Panc1 (cell line): Measurements from ENCODE around the gene TBL1Y. TPM values are rescaled to one million over a fixed set of nuclear protein-coding genes. Genes with fewer than 3 reads are reported as not detected.

ENCODE experiments used
- ATAC-seq: fragments of 200-7000 bp; cut with Tn5 transposase; 2 replicates; pipeline ENCODE4 v1.9.1; 2020; ENCODE audit warnings: mild to moderate bottlenecking, moderate library complexity
- BruUV-seq: library from RNA; stranded (reverse); fragments of 400-500 nt; replicated peaks from 2 replicates; lab custom pipeline; 2021; lab: Mats Ljungman, UMichigan
- CTCF ChIA-PET: fragments of 300-600 bp; sonication (Branson Sonifier 250); formaldehyde crosslinking; loops from one replicate; lab custom pipeline; 2022; ENCODE audit warnings: antibody characterized with exemption; lab: Charles Lee
- POLR2A ChIA-PET: fragments of 300-600 bp; sonication (Branson Sonifier 250); formaldehyde crosslinking; loops from one replicate; lab custom pipeline; 2022; ENCODE audit warnings: antibody characterized with exemption; lab: Charles Lee
- DNase-seq: peaks from one replicate; pipeline ENCODE4 v3.0.0-alpha.2; 2010; ENCODE audit warnings: low read depth, low spot score
- H3K27ac ChIP-seq: 2 replicates; pipeline ENCODE4 v1.5.1; 2011; ENCODE audit warnings: mild to moderate bottlenecking, low read length, inconsistent platforms
- H3K27me3 ChIP-seq: fragments of 200-500 bp; sonication (Bioruptor generic); 2 replicates; pipeline ENCODE4 v1.6.0; 2014; ENCODE audit warnings: low read length, inconsistent platforms; ENCODE audit not compliant: control insufficient read depth, insufficient read depth
- H3K36me3 ChIP-seq: fragments of 200-500 bp; sonication (Bioruptor generic); 2 replicates; pipeline ENCODE4 v1.5.1; 2014; ENCODE audit warnings: inconsistent platforms, mild to moderate bottlenecking, low read length, moderate library complexity; ENCODE audit not compliant: control insufficient read depth, insufficient read depth
- H3K4me1 ChIP-seq: 2 replicates; pipeline ENCODE4 v1.5.1; 2011; ENCODE audit warnings: inconsistent platforms, mild to moderate bottlenecking, low read length, moderate library complexity; ENCODE audit not compliant: control insufficient read depth, insufficient read depth
- H3K4me3 ChIP-seq, 2 experiments: 2 replicates each; pipeline ENCODE4 v1.5.1; 2011 to 2012; ENCODE audit warnings: low read depth in 2 of 2, low read length in 2 of 2, mild to moderate bottlenecking in 2 of 2, inconsistent platforms in 1 of 2, moderate library complexity in 1 of 2
- H3K9me3 ChIP-seq: fragments of 200-500 bp; sonication (Bioruptor generic); 2 replicates; pipeline ENCODE4 v1.5.1; 2014; ENCODE audit warnings: low read depth, mild to moderate bottlenecking, inconsistent platforms, low read length, moderate library complexity; ENCODE audit not compliant: control insufficient read depth, insufficient read depth
- POLR2AphosphoS5 ChIP-seq: IDR thresholded peaks from 2 replicates; pipeline ENCODE4 v1.6.1; 2012; ENCODE audit warnings: mild to moderate bottlenecking, low read depth, low read length, moderate library complexity
- SIN3A ChIP-seq: IDR thresholded peaks from 2 replicates; pipeline ENCODE4 v1.6.1; 2012; ENCODE audit warnings: low read depth, mild to moderate bottlenecking, low read length, moderate library complexity, borderline replicate concordance; ENCODE audit not compliant: insufficient read depth
- TCF7L2 ChIP-seq: IDR thresholded peaks from 2 replicates; pipeline ENCODE4 v1.6.1; 2011; ENCODE audit warnings: mild to moderate bottlenecking, low read depth, low read length, inconsistent platforms
- in situ Hi-C: cut with HindIII; loops from 2 replicates; pipeline ENCODE4 v1.10.0; 2016; ENCODE audit warnings: low sequenced_read_pairs, low pct_unique_long_range_greater_than_20kb
- intact Hi-C: fragments of 100-400 bp; cut with micrococcal nuclease; formaldehyde crosslinking; loops from one replicate; pipeline ENCODE4 v1.10.0; 2022; ENCODE audit not compliant: unreplicated experiment
- total RNA-seq: library from RNA; stranded (reverse); gene quantifications from one replicate; pipeline ENCODE4 v1.2.1, GENCODE V29; 2021; ENCODE audit not compliant: unreplicated experiment
- TF ChIP-seq, protein P1 (sequence below): fragments of 450-650 bp; IDR thresholded peaks from 2 replicates; pipeline ENCODE4 v1.5.1; 2017; ENCODE audit warnings: mild to moderate bottlenecking
- TF ChIP-seq, protein P2 (sequence below), 2 experiments: IDR thresholded peaks; 2 replicates each; pipeline ENCODE4 v1.6.1; 2011 to 2012; ENCODE audit warnings: low read depth in 2 of 2, control low read depth in 1 of 2, low read length in 1 of 2, mild to moderate bottlenecking in 1 of 2, moderate library complexity in 1 of 2; ENCODE audit not compliant: insufficient read depth in 1 of 2

The TBL1Y gene
- total RNA-seq, 1 experiment from 2014 or later = not detected

DNA sequence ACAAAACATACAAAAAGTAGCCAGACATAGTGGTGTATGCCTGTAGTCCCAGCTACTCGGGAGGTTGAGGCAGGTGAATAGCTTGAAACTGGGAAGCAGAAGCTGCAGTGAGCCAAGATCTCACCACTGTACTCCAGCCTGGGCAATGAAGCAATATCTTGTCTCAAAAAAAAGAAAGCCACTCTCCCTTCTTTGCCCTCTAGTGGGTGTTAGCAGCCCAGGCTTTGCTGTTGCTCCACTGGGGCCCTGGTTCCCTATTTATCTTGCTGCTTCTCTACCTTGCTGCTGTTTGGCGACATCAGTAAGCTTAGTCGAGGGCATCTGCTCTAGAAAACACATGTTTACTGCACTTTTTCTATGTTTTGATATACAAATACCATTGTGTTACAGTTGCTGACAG lies 189.2 kb downstream of the TBL1Y start:
- ChIA-PET POLR2A (no interaction called here), CTCF (no interaction called here)
- H3K4me3 ChIP-seq = no peak overlapping the region
- no peaks in the 10 kb centered on the region for H3K4me1 ChIP-seq
- H3K9me3 ChIP-seq = no peaks in the 10 kb centered on the region
- no peaks in the 10 kb centered on the region for H3K36me3 ChIP-seq
- H3K27me3 ChIP-seq = no peaks in the 10 kb centered on the region
- DNase-seq (no peak), ATAC-seq (no peak)
- intact Hi-C loops (no loop called here), in situ Hi-C loops (no loop called here)
- no peak for TF ChIP-seq TCF7L2
- TF ChIP-seq, protein P1, sequence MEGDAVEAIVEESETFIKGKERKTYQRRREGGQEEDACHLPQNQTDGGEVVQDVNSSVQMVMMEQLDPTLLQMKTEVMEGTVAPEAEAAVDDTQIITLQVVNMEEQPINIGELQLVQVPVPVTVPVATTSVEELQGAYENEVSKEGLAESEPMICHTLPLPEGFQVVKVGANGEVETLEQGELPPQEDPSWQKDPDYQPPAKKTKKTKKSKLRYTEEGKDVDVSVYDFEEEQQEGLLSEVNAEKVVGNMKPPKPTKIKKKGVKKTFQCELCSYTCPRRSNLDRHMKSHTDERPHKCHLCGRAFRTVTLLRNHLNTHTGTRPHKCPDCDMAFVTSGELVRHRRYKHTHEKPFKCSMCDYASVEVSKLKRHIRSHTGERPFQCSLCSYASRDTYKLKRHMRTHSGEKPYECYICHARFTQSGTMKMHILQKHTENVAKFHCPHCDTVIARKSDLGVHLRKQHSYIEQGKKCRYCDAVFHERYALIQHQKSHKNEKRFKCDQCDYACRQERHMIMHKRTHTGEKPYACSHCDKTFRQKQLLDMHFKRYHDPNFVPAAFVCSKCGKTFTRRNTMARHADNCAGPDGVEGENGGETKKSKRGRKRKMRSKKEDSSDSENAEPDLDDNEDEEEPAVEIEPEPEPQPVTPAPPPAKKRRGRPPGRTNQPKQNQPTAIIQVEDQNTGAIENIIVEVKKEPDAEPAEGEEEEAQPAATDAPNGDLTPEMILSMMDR = no peak
- TF ChIP-seq, protein P2, sequence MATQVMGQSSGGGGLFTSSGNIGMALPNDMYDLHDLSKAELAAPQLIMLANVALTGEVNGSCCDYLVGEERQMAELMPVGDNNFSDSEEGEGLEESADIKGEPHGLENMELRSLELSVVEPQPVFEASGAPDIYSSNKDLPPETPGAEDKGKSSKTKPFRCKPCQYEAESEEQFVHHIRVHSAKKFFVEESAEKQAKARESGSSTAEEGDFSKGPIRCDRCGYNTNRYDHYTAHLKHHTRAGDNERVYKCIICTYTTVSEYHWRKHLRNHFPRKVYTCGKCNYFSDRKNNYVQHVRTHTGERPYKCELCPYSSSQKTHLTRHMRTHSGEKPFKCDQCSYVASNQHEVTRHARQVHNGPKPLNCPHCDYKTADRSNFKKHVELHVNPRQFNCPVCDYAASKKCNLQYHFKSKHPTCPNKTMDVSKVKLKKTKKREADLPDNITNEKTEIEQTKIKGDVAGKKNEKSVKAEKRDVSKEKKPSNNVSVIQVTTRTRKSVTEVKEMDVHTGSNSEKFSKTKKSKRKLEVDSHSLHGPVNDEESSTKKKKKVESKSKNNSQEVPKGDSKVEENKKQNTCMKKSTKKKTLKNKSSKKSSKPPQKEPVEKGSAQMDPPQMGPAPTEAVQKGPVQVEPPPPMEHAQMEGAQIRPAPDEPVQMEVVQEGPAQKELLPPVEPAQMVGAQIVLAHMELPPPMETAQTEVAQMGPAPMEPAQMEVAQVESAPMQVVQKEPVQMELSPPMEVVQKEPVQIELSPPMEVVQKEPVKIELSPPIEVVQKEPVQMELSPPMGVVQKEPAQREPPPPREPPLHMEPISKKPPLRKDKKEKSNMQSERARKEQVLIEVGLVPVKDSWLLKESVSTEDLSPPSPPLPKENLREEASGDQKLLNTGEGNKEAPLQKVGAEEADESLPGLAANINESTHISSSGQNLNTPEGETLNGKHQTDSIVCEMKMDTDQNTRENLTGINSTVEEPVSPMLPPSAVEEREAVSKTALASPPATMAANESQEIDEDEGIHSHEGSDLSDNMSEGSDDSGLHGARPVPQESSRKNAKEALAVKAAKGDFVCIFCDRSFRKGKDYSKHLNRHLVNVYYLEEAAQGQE (IDR thresholded peaks at IDR 0.05; ENCODE audit: insufficient read depth in 1 of 2, low read depth in 2 of 2, low read length in 1 of 2) = no peak
- TF ChIP-seq POLR2AphosphoS5 = no peak
- TF ChIP-seq SIN3A = no peak
- no peak overlapping the region for H3K27ac ChIP-seq
- BruUV-seq = no TSS peak

DNA sequence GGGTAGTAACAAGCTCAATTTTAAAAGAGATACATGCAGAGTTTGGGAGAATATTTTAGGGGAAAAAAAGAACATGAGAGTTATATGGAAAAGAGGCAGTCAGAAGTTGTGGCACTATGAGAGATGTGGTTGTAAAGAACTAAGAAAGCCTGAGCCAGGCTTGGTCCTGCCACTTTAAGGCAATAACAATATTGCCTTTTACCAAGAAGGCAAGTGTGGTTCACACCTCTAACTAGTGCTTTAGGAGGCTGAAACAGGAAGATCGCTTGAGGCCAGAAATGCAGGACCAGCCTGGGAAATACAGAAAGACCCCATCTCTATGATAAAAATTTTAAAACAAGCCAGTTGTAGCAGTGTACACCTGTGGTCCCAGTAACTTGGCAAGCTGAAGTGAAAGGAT lies 192.2 kb downstream of the TBL1Y start:
- H3K4me3 ChIP-seq = no peak overlapping the region
- POLR2A ChIA-PET = no interaction called here
- no peaks in the 10 kb centered on the region for H3K36me3 ChIP-seq
- no peaks in the 10 kb centered on the region for H3K9me3 ChIP-seq
- TF ChIP-seq TCF7L2 = no peak
- TF ChIP-seq, protein P1 = no peak
- no peak for TF ChIP-seq POLR2AphosphoS5
- TF ChIP-seq SIN3A = no peak
- BruUV-seq = no TSS peak
- in situ Hi-C loops (no loop called here), intact Hi-C loops (no loop called here)
- no peaks in the 10 kb centered on the region for H3K4me1 ChIP-seq
- no peak for DNase-seq
- no peaks in the 10 kb centered on the region for H3K27me3 ChIP-seq
- CTCF ChIA-PET = no interaction called here
- no peak overlapping the region for H3K27ac ChIP-seq
- ATAC-seq = no peak
